NB4 (cell line): ENCODE results near the gene SLC41A3.

ENCODE experiments used
- MYC ChIP-seq: IDR thresholded peaks from 2 replicates; pipeline ENCODE4 v1.6.1; 2011; ENCODE audit warnings: low read depth, low read length
- POLR2A ChIP-seq: IDR thresholded peaks from 2 replicates; pipeline ENCODE4 v1.6.1; 2011; ENCODE audit warnings: mild to moderate bottlenecking; ENCODE audit not compliant: insufficient read length; ENCODE audit errors: extremely low read depth
- TF ChIP-seq, protein P1 (sequence below): IDR thresholded peaks from one replicate; pipeline ENCODE4 v1.5.1; 2012; ENCODE audit warnings: low read depth, low read length
- TF ChIP-seq, protein P2 (sequence below): IDR thresholded peaks from 2 replicates; pipeline ENCODE4 v1.6.1; 2011; ENCODE audit warnings: low read depth, low read length

GRCh38 chr3:126087552-126088175 is 3.7 kb upstream of the SLC41A3 start:
- TF ChIP-seq, protein P1, sequence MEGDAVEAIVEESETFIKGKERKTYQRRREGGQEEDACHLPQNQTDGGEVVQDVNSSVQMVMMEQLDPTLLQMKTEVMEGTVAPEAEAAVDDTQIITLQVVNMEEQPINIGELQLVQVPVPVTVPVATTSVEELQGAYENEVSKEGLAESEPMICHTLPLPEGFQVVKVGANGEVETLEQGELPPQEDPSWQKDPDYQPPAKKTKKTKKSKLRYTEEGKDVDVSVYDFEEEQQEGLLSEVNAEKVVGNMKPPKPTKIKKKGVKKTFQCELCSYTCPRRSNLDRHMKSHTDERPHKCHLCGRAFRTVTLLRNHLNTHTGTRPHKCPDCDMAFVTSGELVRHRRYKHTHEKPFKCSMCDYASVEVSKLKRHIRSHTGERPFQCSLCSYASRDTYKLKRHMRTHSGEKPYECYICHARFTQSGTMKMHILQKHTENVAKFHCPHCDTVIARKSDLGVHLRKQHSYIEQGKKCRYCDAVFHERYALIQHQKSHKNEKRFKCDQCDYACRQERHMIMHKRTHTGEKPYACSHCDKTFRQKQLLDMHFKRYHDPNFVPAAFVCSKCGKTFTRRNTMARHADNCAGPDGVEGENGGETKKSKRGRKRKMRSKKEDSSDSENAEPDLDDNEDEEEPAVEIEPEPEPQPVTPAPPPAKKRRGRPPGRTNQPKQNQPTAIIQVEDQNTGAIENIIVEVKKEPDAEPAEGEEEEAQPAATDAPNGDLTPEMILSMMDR: no peak
- no peak for TF ChIP-seq POLR2A
- TF ChIP-seq, protein P2, sequence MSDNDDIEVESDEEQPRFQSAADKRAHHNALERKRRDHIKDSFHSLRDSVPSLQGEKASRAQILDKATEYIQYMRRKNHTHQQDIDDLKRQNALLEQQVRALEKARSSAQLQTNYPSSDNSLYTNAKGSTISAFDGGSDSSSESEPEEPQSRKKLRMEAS: no peak
- no peak for TF ChIP-seq MYC
